ENCODE results near the gene SCGB1C2.

The SCGB1C2 gene

DNA sequence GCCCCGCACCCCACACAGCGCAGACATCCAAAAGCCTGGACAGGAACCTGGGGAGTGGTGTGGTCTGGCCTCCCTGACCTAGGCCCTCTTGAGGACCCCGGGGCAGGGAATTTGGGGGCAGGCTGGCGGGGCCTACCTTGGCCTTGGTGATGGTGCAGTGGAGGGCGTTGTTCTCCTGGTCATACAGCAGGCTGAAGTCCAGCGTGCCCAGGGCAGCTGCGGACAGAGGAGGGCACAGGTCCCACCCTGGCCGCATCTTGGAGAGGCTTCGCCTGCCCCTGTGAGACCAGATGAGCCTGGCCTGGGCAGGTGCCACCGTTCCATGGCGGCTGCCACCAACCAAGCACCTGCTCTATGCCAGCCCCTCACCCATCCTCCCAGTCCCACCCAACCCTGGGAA, 35.0 kb downstream of the SCGB1C2 start:
- Mint-ChIP-seq H3K9me3 (no peaks in the 10 kb centered on the region), H3K27me3 (peaks cover 12% of the 10 kb centered on the region), H3K36me3 (no peaks in the 10 kb centered on the region), H3K4me1 (no peaks in the 10 kb centered on the region), H3K4me3 (no peak overlapping the region), H3K27ac (no peak overlapping the region)
- DNase-seq (ENCODE audit: low spot score in 2 of 2), result no peak
- ATAC-seq (ENCODE audit: low read depth), result no peak

DNA sequence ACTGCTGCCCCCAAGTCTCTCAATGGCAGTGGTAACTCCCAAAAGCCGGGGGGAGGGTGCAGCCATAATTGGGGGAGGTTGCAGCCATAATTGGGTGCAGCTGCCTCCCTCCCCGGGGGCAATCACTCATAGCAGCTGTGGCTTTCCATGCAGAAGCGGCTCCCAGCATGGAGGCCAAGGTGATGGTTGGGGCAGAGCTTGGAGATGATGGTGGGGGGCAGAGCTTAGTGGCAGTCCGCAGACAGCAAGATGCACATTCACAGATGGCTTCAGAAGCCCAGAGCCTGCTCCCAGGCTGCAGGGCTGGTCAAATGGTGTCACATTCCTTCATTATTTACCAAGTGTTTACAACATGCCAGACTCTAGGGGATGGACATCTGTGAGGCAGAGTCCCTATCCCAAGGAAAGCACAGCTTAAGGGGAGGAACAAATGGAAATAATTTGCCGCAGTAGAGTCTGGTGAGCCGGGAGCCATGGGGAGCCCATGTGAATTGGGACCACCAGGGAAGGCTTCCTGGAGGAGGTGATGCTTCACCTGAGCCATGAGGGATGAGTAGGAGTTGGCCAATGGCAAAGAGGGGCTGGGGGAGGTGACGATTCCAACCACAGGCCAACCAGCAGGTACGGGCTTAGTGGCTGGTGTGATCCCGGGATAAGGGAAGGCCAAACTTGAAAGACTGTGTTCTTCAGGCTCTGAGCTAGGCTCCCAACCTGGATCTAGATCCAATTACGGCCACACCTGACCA, 36.0 kb downstream of the SCGB1C2 start:
- Mint-ChIP-seq H3K9me3 (no peaks in the 10 kb centered on the region), H3K4me3 (no peak overlapping the region), H3K27me3 (peaks cover 16% of the 10 kb centered on the region), H3K4me1 (no peaks in the 10 kb centered on the region), H3K27ac (no peak overlapping the region), H3K36me3 (no peaks in the 10 kb centered on the region)
- DNase-seq (ENCODE audit: low spot score in 2 of 2) (no peak), ATAC-seq (ENCODE audit: low read depth) (no peak)

DNA sequence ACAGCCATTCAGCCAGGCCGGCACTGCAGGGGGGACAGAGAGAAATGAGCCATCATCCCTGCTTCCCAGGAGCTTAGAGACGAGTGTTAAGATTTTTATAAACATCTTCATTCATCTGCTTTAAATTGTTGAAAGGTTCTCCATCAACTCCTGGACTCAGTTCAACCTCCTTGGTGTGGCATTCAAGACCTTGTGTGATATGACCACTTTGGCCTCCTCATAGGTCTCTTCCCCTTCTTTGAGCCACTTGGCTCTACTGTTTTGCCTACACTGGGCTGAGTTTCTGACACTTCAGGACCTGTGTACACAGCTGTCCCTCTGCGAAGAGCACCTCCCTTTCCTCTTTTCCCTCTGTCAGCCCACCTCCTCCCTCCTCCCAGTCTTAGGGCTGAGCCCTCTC, 39.8 kb downstream of the SCGB1C2 start:
- DNase-seq (ENCODE audit: low spot score in 2 of 2) (no peak), ATAC-seq (ENCODE audit: low read depth) (no peak)
- Mint-ChIP-seq H3K36me3 (no peaks in the 10 kb centered on the region), H3K4me3 (no peak overlapping the region), H3K27ac (no peak overlapping the region), H3K9me3 (no peaks in the 10 kb centered on the region), H3K4me1 (no peaks in the 10 kb centered on the region), H3K27me3 (peaks cover 8% of the 10 kb centered on the region)

DNA sequence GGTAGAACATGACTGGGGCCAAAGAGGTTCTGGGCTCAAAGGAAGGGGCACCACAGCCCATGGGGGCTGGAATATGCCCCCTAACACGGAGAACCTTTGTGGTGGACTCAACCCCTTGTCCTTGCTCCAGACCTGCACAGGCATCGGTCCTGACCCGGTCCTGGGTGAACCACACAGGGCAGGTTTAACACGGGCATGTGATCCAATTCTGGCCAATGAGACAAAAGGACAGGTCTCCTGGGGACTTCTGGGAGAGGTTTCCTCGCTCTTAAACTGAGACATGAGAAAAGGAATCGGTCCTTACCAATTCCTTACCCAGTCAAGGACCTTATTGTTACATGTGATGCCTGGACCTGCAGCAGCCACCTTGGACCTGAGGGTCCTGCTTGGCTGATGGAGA, 40.4 kb downstream of the SCGB1C2 start:
- H3K4me3 Mint-ChIP-seq, result no peak overlapping the region
- H3K4me1 Mint-ChIP-seq, result no peaks in the 10 kb centered on the region
- DNase-seq (ENCODE audit: low spot score in 2 of 2) (no peak), ATAC-seq (ENCODE audit: low read depth) (no peak)
- no peak overlapping the region for H3K27ac Mint-ChIP-seq
- no peaks in the 10 kb centered on the region for H3K36me3 Mint-ChIP-seq
- H3K9me3 Mint-ChIP-seq, result no peaks in the 10 kb centered on the region
- H3K27me3 Mint-ChIP-seq, result peaks cover 11% of the 10 kb centered on the region

DNA sequence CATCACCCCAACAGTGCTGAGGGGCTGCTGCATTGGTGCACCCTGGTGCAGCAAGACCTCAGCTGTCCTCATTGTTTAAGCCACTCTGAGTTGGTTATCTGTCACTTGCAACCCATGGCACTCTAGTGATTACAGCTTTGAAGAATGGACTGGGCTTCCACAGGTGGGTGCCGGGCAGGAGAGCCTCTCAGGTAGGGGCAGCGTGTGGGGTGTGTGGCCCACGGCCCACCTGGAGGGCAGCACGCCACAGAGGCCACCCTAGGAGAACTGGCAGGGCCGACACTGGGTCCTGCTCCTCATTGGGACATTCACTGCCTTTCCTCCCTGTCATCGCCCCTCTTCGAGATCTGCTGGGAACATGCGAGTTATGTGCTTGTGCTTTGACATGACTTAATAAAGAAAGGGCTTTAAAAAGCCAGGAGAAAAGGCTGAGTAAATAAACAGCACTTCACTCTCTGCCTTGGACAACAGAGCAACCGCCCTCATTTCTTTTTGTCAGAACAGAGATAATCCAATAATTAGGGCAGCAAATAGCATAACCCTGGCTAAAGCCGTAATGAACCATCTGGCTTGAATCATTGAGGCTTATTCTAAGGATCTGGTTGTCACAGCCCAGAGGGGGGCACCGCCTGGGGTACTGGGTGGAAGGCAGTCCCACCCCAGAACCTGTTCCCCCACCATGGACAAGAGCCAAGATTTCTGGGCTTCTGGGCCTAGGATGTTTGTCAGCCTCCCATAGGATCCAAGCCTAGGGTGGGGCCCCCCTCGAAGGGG, 41.1 kb downstream of the SCGB1C2 start:
- Mint-ChIP-seq H3K27me3 (peaks cover 13% of the 10 kb centered on the region), H3K36me3 (no peaks in the 10 kb centered on the region), H3K4me3 (no peak overlapping the region), H3K27ac (no peak overlapping the region), H3K4me1 (no peaks in the 10 kb centered on the region), H3K9me3 (no peaks in the 10 kb centered on the region)
- ATAC-seq (ENCODE audit: low read depth) (no peak), DNase-seq (ENCODE audit: low spot score in 2 of 2) (no peak)

DNA sequence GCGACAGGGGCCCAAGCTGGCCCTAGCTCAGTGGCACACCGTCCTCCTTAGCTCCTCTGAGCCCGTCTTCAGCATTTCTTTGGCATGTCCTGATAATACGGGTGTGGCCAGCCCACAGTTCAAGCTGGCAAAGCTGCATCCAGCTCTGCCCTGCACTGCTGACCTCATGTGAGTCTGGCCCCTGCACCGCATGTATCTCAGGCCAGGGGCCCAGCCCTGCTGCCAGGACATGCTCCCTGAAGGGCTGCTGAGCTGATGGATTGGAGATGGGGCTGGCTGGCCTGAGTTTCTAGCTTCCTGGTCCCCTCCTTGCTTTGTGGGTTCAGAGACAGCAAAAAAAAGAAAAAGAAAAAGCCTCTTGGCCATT, 41.7 kb downstream of the SCGB1C2 start:
- ATAC-seq (ENCODE audit: low read depth) (no peak), DNase-seq (ENCODE audit: low spot score in 2 of 2) (no peak)
- Mint-ChIP-seq H3K27me3 (peaks cover 13% of the 10 kb centered on the region), H3K9me3 (no peaks in the 10 kb centered on the region), H3K4me1 (no peaks in the 10 kb centered on the region), H3K36me3 (no peaks in the 10 kb centered on the region), H3K4me3 (no peak overlapping the region), H3K27ac (no peak overlapping the region)

DNA sequence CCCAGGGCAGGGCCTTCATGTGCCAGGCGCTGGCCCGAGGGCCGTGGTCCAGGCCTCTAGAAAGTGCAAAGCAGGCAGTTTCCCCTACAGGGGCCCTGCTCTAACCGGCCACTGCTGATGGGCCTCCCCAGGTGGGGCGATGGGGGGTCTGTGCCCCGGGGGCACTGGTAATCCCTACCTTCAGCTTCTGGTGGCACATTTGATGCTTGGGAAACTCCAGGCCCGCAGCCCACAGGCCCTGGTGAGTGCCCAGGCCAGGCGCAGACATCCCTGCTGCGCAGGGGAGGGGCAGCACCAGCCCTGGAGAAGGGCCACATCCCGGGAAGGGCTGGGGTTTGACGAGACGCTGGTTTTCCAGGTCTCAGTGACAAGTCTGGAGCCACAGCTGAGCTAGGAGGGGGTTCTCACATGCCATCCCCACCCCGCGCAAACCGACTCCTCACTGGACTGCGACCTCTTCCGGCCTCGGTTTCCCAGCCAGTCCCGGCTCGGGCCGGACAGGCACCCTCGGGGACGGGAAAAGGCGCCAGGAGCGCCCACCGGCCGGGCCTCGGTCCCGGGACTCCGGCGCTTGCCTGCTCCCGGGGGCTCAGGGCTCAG, 42.5 kb downstream of the SCGB1C2 start:
- no peak for DNase-seq (ENCODE audit: low spot score in 2 of 2)
- no peak overlapping the region for H3K4me3 Mint-ChIP-seq
- peaks cover 13% of the 10 kb centered on the region for H3K27me3 Mint-ChIP-seq
- ATAC-seq (ENCODE audit: low read depth), result no peak
- no peaks in the 10 kb centered on the region for H3K4me1 Mint-ChIP-seq
- H3K9me3 Mint-ChIP-seq, result no peaks in the 10 kb centered on the region
- H3K36me3 Mint-ChIP-seq, result no peaks in the 10 kb centered on the region
- H3K27ac Mint-ChIP-seq, result no peak overlapping the region

DNA sequence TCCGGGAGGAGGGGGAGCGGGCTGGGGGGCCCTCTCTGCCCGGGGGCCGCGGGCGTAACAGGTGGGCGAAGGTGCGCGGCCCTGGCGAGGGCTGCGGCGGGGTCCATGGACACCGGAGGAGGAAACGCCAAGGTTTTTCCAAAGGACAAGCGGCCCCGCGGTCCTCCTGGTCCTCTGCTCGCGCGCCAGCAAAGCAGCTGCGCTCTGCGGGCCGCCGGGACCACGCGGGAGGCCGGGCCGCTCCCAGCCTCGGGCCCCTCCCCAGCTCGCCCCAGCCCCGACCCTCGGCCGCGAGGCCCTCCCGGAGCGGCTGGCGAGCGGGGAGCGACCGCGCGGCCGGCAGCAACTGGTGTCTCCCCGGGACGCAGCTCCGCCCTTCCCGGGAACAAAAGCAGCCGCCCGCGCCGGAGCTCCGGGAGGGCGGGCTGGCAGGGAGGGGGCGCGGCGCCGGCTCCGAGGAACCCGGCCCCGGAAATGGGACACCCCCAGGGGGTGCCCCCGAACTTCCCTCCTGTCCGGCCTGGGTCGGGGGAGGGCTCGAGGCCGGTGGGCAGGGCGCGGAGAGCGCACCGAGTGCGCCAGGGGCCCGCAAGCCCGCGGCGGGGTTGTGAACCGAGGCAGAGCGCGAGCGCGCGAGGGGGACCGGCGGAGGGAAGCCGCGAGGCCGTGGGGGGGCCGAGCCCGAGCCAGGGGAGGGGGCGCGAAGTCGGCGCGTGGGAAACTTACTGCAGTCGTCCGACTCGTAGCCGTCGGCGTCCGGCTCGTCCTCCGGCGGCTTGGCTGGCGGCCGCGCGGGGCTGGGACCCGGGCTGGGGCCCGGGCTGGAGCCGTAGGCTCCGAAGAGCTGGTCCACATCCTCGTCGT, 43.2 kb downstream of the SCGB1C2 start:
- Mint-ChIP-seq H3K36me3 (no peaks in the 10 kb centered on the region), H3K4me3 (no peak overlapping the region), H3K9me3 (no peaks in the 10 kb centered on the region), H3K27me3 (peaks cover 14% of the 10 kb centered on the region), H3K4me1 (no peaks in the 10 kb centered on the region), H3K27ac (no peak overlapping the region)
- DNase-seq (ENCODE audit: low spot score in 2 of 2) (no peak), ATAC-seq (ENCODE audit: low read depth) (no peak)

DNA sequence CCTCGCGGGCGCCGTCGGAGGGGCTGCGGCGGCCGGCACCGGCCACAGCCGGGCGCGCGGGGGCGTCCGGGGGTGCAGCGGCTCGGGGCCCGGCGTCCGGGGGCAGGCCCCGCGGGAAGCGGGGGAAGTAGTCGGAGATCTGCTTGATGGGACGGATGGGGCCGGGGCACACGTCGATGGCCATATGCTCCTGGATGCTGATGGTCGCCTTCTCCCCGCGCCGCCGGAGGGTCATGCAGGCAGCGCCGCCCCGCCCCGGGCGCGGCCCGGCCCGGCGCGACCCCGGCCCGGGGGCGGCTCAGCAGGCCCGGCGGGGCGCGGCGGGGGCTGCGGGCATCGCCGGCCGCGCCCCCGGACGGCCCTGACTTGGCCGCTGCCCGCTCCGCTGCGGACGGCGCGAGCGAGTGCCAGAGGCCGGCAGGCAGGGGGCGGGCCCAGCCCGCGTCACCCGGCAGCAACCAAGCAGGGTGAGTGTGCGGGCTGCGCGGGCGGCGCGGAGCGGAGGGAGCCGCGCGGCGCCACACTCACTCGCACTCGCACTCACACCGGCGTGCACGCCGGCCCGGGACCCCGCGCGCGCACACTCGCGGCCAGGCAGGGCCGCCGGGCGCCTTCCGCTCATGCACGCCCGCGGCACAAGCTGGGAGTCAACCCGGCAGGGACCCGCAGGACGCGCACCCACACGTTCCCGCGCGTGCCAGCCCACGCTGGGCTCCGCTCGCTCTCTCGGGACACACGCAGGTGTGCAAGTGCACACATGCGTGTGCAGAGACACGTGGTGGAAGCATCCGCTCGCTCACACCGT, 44.1 kb downstream of the SCGB1C2 start, which contains the start of gene DOC2B:
TSS of gene DOC2B (minus strand) at position 406 of the 805 bp plus-strand sequence. CDS start at position 235, 171 bp downstream.
- peak within 1 kb of the TSS; percentile 9 for H3K4me3 Mint-ChIP-seq
- ATAC-seq (ENCODE audit: low read depth) (no peak), DNase-seq (ENCODE audit: low spot score in 2 of 2) (no peak)
- H3K9me3 Mint-ChIP-seq, result no peaks in the 10 kb centered on the region
- H3K27me3 Mint-ChIP-seq, result peaks cover 19% of the 10 kb centered on the region
- no peaks in the 10 kb centered on the region for H3K4me1 Mint-ChIP-seq
- no peaks in the 10 kb centered on the region for H3K36me3 Mint-ChIP-seq
- no peak within 1 kb of the TSS for H3K27ac Mint-ChIP-seq

DNA sequence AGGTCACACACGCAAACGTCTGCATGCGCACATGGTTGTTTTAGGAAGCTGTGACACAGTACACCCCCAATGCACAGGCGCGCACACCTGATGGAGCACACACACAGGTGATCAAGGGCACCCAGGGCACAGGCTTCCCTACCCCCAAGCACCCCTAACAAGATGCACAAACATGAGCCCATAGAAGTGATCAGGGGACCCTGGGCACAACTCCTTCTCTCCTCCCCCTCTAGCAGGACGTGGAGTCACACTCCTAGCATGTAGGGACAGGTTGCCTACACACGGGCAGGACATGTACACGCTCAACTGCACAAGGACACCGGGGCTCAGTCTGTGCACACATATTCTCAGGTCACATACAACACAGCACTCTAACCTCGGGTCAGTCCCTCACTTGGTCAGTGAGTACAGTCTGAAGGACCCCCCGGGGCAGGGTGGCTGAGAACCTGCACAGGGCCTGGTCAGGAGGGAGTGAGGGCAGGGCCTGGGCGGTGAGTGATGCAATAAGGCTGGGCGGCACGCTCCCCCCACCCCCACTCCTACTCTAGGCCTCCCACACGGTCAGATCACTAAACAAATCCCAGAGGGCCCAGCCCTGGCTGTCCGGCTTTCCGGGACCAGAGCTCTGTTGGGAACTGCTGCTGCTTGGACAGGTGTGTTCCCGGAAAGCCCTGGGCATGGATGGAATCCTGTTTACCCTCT, 44.8 kb downstream of the SCGB1C2 start:
- ATAC-seq (ENCODE audit: low read depth), result no peak
- peak overlapping the region; percentile 9 for H3K4me3 Mint-ChIP-seq
- H3K27ac Mint-ChIP-seq, result no peak overlapping the region
- no peak for DNase-seq (ENCODE audit: low spot score in 2 of 2)
- no peaks in the 10 kb centered on the region for H3K36me3 Mint-ChIP-seq
- peaks cover 19% of the 10 kb centered on the region for H3K27me3 Mint-ChIP-seq
- H3K9me3 Mint-ChIP-seq, result no peaks in the 10 kb centered on the region
- H3K4me1 Mint-ChIP-seq, result no peaks in the 10 kb centered on the region

DNA sequence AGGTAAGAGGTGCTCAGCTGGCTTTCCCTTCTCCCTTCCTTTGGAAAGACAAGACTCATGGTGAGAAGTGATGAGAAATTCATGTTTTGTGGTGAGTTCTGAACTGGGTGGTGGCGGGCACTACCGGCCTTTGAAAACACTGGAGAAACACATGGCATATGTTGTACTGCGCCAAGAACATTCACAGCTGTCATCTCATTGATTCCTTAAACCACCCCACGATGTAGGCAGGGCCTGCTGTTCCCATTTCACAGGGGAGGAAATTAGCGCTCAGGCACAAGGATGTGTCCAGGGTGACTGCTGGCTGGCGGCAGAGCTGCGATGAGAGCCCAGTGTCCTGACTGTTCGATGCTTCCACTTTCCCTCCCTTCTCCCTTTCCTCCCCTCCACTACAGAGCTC, 45.7 kb downstream of the SCGB1C2 start:
- DNase-seq (ENCODE audit: low spot score in 2 of 2) (no peak), ATAC-seq (ENCODE audit: low read depth) (no peak)
- no peaks in the 10 kb centered on the region for H3K36me3 Mint-ChIP-seq
- H3K4me3 Mint-ChIP-seq, result no peak overlapping the region
- no peaks in the 10 kb centered on the region for H3K9me3 Mint-ChIP-seq
- no peaks in the 10 kb centered on the region for H3K4me1 Mint-ChIP-seq
- H3K27me3 Mint-ChIP-seq, result peaks cover 18% of the 10 kb centered on the region
- no peak overlapping the region for H3K27ac Mint-ChIP-seq

DNA sequence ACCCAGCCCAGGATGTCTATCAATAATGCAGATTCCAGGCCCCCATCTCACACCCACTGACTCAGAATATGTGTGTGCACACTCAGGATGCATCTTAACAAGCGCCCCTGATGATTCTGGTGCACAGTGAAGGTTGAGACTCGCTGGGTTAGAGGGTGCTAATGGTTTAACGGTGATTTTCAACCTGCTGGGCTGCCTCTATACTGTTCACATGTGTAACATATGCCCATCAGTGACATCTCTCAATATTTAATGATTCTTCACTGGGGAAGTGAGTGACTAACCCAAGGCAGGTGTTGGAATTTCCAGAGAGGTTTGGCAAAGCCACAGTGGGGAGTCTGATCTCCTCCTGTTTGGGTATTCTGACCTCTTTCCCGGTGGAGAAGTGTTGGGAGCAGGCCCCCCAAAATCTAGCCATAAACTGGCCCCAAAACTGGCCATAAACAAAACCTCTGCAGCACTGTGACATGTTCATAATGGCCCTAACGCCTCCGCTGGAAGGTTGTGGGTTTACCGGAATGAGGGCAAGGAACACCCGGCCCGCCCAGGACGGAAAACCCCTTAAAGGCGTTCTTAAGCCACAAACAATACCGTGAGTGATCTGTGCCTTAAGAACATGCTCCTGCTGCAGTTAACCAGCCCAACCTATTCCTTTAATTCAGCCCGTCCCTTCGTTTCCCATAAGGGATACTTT, 48.2 kb downstream of the SCGB1C2 start:
- ATAC-seq (ENCODE audit: low read depth) (no peak), DNase-seq (ENCODE audit: low spot score in 2 of 2) (no peak)
- H3K9me3 Mint-ChIP-seq, result no peaks in the 10 kb centered on the region
- no peaks in the 10 kb centered on the region for H3K4me1 Mint-ChIP-seq
- peaks cover 14% of the 10 kb centered on the region for H3K27me3 Mint-ChIP-seq
- H3K27ac Mint-ChIP-seq, result no peak overlapping the region
- H3K36me3 Mint-ChIP-seq, result no peaks in the 10 kb centered on the region
- H3K4me3 Mint-ChIP-seq, result no peak overlapping the region
